HCT116 (cell line): Measurements from ENCODE around the gene CLRN3. TPM values are rescaled to one million over a fixed set of nuclear protein-coding genes. Genes with fewer than 3 reads are reported as not detected.

Experiments used
- ATAC-seq: fragments of 200-7000 bp; cut with Tn5 transposase; 2 replicates; pipeline ENCODE4 v1.9.1; 2020; ENCODE audit warnings: mild to moderate bottlenecking, moderate library complexity
- BruUV-seq: library from RNA; stranded (reverse); fragments of 400-500 nt; replicated peaks from 2 replicates; lab custom pipeline; 2021; lab: Mats Ljungman, UMichigan
- CTCF ChIA-PET: fragments of 300-600 bp; sonication (Branson Sonifier 250); formaldehyde crosslinking; loops from one replicate; lab custom pipeline; 2021; ENCODE audit warnings: antibody characterized with exemption; lab: Charles Lee
- POLR2A ChIA-PET: fragments of 300-600, 350-600 bp; sonication (Branson Sonifier 250); formaldehyde crosslinking; loops from one replicate; lab custom pipeline; 2021; ENCODE audit warnings: antibody characterized with exemption; lab: Charles Lee
- RAD21 ChIA-PET, 2 experiments: fragments of 300-600 bp; sonication (Branson Sonifier 250); formaldehyde crosslinking; loops; one replicate each; lab custom pipeline; 2023; ENCODE audit warnings: low total read pairs in 2 of 2; ENCODE audit not compliant: uncharacterized antibody in 2 of 2, unreplicated experiment in 2 of 2, low non-redundant PET in 1 of 2; lab: Charles Lee
- DNase-seq: peaks from one replicate; pipeline ENCODE4 v3.0.0-alpha.2; 2010; ENCODE audit warnings: low read depth, low spot score
- H2AFZ ChIP-seq: fragments of 200-600 bp; shearing (Covaris generic), sonication (generic); 2 replicates; pipeline ENCODE4 v1.6.1; 2017; ENCODE audit warnings: low read depth, mixed run types, mixed read lengths, antibody characterized with exemption, low read length; ENCODE audit not compliant: poor library complexity, severe bottlenecking
- H3K27ac ChIP-seq: 2 replicates; pipeline ENCODE4 v1.5.1; 2012; ENCODE audit warnings: low read depth, low read length
- H3K27me3 ChIP-seq: fragments of 200-600 bp; sonication (generic); 2 replicates; pipeline ENCODE4 v1.6.1; 2016; ENCODE audit warnings: mixed run types, low read length, mixed read lengths; ENCODE audit not compliant: insufficient read depth
- H3K36me3 ChIP-seq, 2 experiments: fragments of 200-500 bp in 1 of 2; fragments of 200-600 bp in 1 of 2; sonication (Bioruptor generic) in 1 of 2; sonication (generic) in 1 of 2; 2 replicates each; pipeline versions ENCODE4 v1.5.1 to v1.6.1; 2014 to 2016; ENCODE audit warnings: low read length in 2 of 2, inconsistent platforms in 1 of 2, mixed read lengths in 1 of 2, mixed run types in 1 of 2; ENCODE audit not compliant: insufficient read depth in 2 of 2, control insufficient read depth in 1 of 2
- H3K4me1 ChIP-seq, 2 experiments: fragments of 200-600 bp in 1 of 2; sonication (generic) in 1 of 2; 2 replicates each; pipeline versions ENCODE4 v1.5.1 to v1.6.1; 2012 to 2017; ENCODE audit warnings: low read length in 2 of 2, inconsistent platforms in 1 of 2, mild to moderate bottlenecking in 1 of 2, mixed read lengths in 1 of 2, mixed run types in 1 of 2, moderate library complexity in 1 of 2; ENCODE audit not compliant: insufficient read depth in 2 of 2, control insufficient read depth in 1 of 2
- H3K4me2 ChIP-seq: fragments of 200-600 bp; sonication (generic); 2 replicates; pipeline ENCODE4 v1.6.1; 2017; ENCODE audit warnings: mixed run types, low read length, mixed read lengths
- H3K4me3 ChIP-seq, 2 experiments: fragments of 200-600 bp in 1 of 2; sonication (generic) in 1 of 2; replicated peaks in 1 of 2; 2 replicates each; pipeline ENCODE4 v1.5.1; 2011 to 2016; ENCODE audit warnings: low read length in 2 of 2, control low read depth in 1 of 2, low read depth in 1 of 2, mild to moderate bottlenecking in 1 of 2, mixed read lengths in 1 of 2, mixed run types in 1 of 2
- H3K79me2 ChIP-seq: fragments of 200-600 bp; sonication (generic); 2 replicates; pipeline ENCODE4 v1.6.1; 2017; ENCODE audit warnings: mild to moderate bottlenecking, mixed run types, low read length, moderate library complexity, mixed read lengths; ENCODE audit not compliant: insufficient read depth
- H3K9ac ChIP-seq: fragments of 200-600 bp; sonication (generic); 2 replicates; pipeline ENCODE4 v1.6.1; 2016; ENCODE audit warnings: low read length, mixed read lengths
- H3K9me2 ChIP-seq: fragments of 200-600 bp; sonication (generic), shearing (Covaris generic); 2 replicates; pipeline ENCODE4 v1.6.1; 2017; ENCODE audit warnings: mixed run types, mild to moderate bottlenecking, moderate library complexity; ENCODE audit not compliant: insufficient read depth
- H3K9me3 ChIP-seq, 2 experiments: fragments of 200-500 bp in 1 of 2; fragments of 200-600 bp in 1 of 2; sonication (Bioruptor generic) in 1 of 2; sonication (generic) in 1 of 2; 2 replicates each; pipeline ENCODE4 v1.6.1; 2014 to 2017; ENCODE audit warnings: low read length in 2 of 2, mixed read lengths in 2 of 2, inconsistent platforms in 1 of 2, low read depth in 1 of 2, mild to moderate bottlenecking in 1 of 2, mixed run types in 1 of 2, moderate library complexity in 1 of 2; ENCODE audit not compliant: control insufficient read depth in 1 of 2, insufficient read depth in 1 of 2
- H4K20me1 ChIP-seq: fragments of 200-600 bp; sonication (generic), shearing (Covaris generic); 2 replicates; pipeline ENCODE4 v1.6.1; 2017; ENCODE audit warnings: mixed run types, mild to moderate bottlenecking, moderate library complexity; ENCODE audit not compliant: insufficient read depth
- ATF3 ChIP-seq: IDR thresholded peaks from 2 replicates; pipeline ENCODE4 v1.6.1; 2012
- FOSL1 ChIP-seq: IDR thresholded peaks from 2 replicates; pipeline ENCODE4 v1.6.1; 2012; ENCODE audit warnings: low read depth
- JUND ChIP-seq: IDR thresholded peaks from 2 replicates; pipeline ENCODE4 v1.6.1; 2012
- POLR2A ChIP-seq: IDR thresholded peaks from 2 replicates; pipeline ENCODE4 v1.7.0; 2011; ENCODE audit warnings: borderline replicate concordance; ENCODE audit not compliant: insufficient read depth, insufficient read length; ENCODE audit errors: extremely low read depth
- REST ChIP-seq: IDR thresholded peaks from 2 replicates; pipeline ENCODE4 v1.6.1; 2012; ENCODE audit warnings: low read depth
- ZNF274 ChIP-seq: fragments of 200-500 bp; sonication (Bioruptor generic); IDR thresholded peaks from 2 replicates; pipeline ENCODE4 v1.6.1; 2014; ENCODE audit warnings: mild to moderate bottlenecking, low read depth, low read length, inconsistent platforms
- intact Hi-C: fragments of 100-400 bp; cut with micrococcal nuclease; formaldehyde crosslinking; loops from 2 replicates; pipeline ENCODE4 v1.10.0; 2022
- total RNA-seq: library from RNA; stranded (reverse); gene quantifications from one replicate; pipeline ENCODE4 v1.2.1, GENCODE V29; 2021; ENCODE audit not compliant: unreplicated experiment

CLRN3 gene
- total RNA-seq, 1 experiment from 2014 or later, result 0.39 TPM

- Histone ChIP-seq H3K36me3 (no peaks in the 10 kb centered on the region), H4K20me1 (no peaks in the 10 kb centered on the region), H2AFZ (no peak overlapping the region), H3K9me3 (no peaks in the 10 kb centered on the region), H3K4me2 (no peak overlapping the region), H3K9me2 (no peaks in the 10 kb centered on the region), H3K4me1 (no peaks in the 10 kb centered on the region), H3K9ac (no peak overlapping the region), H3K27me3 (0 out of 2 replicates have a peak, but pooled peaks cover 2% of the 10 kb centered on the region), H3K4me3 (no peak overlapping the region)
- ATAC-seq, result no peak
- no peak for DNase-seq
- ChIA-PET POLR2A (no interaction called here), CTCF (interaction anchor here (0.7 to 6.5 kb wide), 30 partner anchors 8 to 611 kb away, joined by 3 to 131 read pairs (median 4); partner anchors contain the start of gene PTPRE), RAD21 (interaction anchor here (0.7 to 2.3 kb wide), 10 partner anchors 8 to 362 kb away, joined by 3 to 31 read pairs (median 6); no protein-coding TSS in a partner anchor)
- BruUV-seq, result no TSS peak
- TF ChIP-seq JUND (no peak), ATF3 (no peak), ZNF274 (no peak), REST (no peak), POLR2A (no peak), FOSL1 (no peak)
- TF ChIP-seq, all 23 proteins: peak for 0
- Histone ChIP-seq H3K27ac (no peak overlapping the region), H3K79me2 (no peaks in the 10 kb centered on the region)
- intact Hi-C loops, result loop anchor here (1.0 to 10.0 kb wide), 8 partner anchors 140 to 1873 kb away; no protein-coding TSS in a partner anchor
Measured at GRCh38 chr10:127854769-127855590, 37.8 kb downstream of the CLRN3 start.
